Measurements from ENCODE around the gene LHFPL3.

LHFPL3 gene

GRCh38 chr7:104894726-104895521 is 566.5 kb downstream of the LHFPL3 start:
- Histone ChIP-seq H3K4me1 (ENCODE audit: control insufficient read depth, low read length) (no peaks in the 10 kb centered on the region), H3K4me3 (ENCODE audit: low read length) (no peak overlapping the region), H3K27ac (ENCODE audit: low read depth, low read length) (no peak overlapping the region), H4K20me1 (ENCODE audit: control insufficient read depth, insufficient read depth, low read depth, low read length) (no peaks in the 10 kb centered on the region), H3K36me3 (ENCODE audit: control insufficient read depth, low read length) (no peaks in the 10 kb centered on the region), H3K4me2 (ENCODE audit: low read length) (no peak overlapping the region), H3K27me3 (ENCODE audit: control insufficient read depth, low read length) (peaks cover 33% of the 10 kb centered on the region), H3K9me3 (ENCODE audit: control insufficient read depth, insufficient read depth, low read length) (no peaks in the 10 kb centered on the region), H3K9me2 (replicated peaks; ENCODE audit: control insufficient read depth, low read length) (no peaks in the 10 kb centered on the region), H3K79me2 (ENCODE audit: control insufficient read depth, low read length) (no peaks in the 10 kb centered on the region), H3F3A (ENCODE audit: control insufficient read depth, insufficient read depth) (no peaks in the 10 kb centered on the region)
- TF ChIP-seq CTCF (IDR thresholded peaks at IDR 0.05; ENCODE audit: low read depth, low read length, poor library complexity, severe bottlenecking) = no peak
- no peak for TF ChIP-seq EZH2phosphoT487 (IDR thresholded peaks at IDR 0.05; ENCODE audit: borderline replicate concordance, low read length)

- Histone ChIP-seq H3K4me3 (ENCODE audit: low read length) (no peak overlapping the region), H3K9me2 (replicated peaks; ENCODE audit: control insufficient read depth, low read length) (no peaks in the 10 kb centered on the region), H4K20me1 (ENCODE audit: control insufficient read depth, insufficient read depth, low read depth, low read length) (no peaks in the 10 kb centered on the region), H3K27me3 (ENCODE audit: control insufficient read depth, low read length) (peaks cover 31% of the 10 kb centered on the region), H3K36me3 (ENCODE audit: control insufficient read depth, low read length) (no peaks in the 10 kb centered on the region), H3K9me3 (ENCODE audit: control insufficient read depth, insufficient read depth, low read length) (no peaks in the 10 kb centered on the region), H3F3A (ENCODE audit: control insufficient read depth, insufficient read depth) (no peaks in the 10 kb centered on the region), H3K4me1 (ENCODE audit: control insufficient read depth, low read length) (no peaks in the 10 kb centered on the region), H3K4me2 (ENCODE audit: low read length) (no peak overlapping the region), H3K79me2 (ENCODE audit: control insufficient read depth, low read length) (no peaks in the 10 kb centered on the region), H3K27ac (ENCODE audit: low read depth, low read length) (no peak overlapping the region)
- TF ChIP-seq CTCF (IDR thresholded peaks at IDR 0.05; ENCODE audit: low read depth, low read length, poor library complexity, severe bottlenecking) (no peak), EZH2phosphoT487 (IDR thresholded peaks at IDR 0.05; ENCODE audit: borderline replicate concordance, low read length) (no peak)
Observed at GRCh38 chr7:104895522-104896236, 567.3 kb downstream of the LHFPL3 start.

GRCh38 chr7:104898434-104898833 is 570.0 kb downstream of the LHFPL3 start:
- no peaks in the 10 kb centered on the region for H3K36me3 ChIP-seq (ENCODE audit: control insufficient read depth, low read length)
- H3K9me3 ChIP-seq (ENCODE audit: control insufficient read depth, insufficient read depth, low read length) = no peaks in the 10 kb centered on the region
- H3K4me2 ChIP-seq (ENCODE audit: low read length) = no peak overlapping the region
- peaks cover 30% of the 10 kb centered on the region for H3K27me3 ChIP-seq (ENCODE audit: control insufficient read depth, low read length)
- no peaks in the 10 kb centered on the region for H4K20me1 ChIP-seq (ENCODE audit: control insufficient read depth, insufficient read depth, low read depth, low read length)
- no peaks in the 10 kb centered on the region for H3K9me2 ChIP-seq (replicated peaks; ENCODE audit: control insufficient read depth, low read length)
- no peaks in the 10 kb centered on the region for H3F3A ChIP-seq (ENCODE audit: control insufficient read depth, insufficient read depth)
- no peaks in the 10 kb centered on the region for H3K4me1 ChIP-seq (ENCODE audit: control insufficient read depth, low read length)
- TF ChIP-seq EZH2phosphoT487 (IDR thresholded peaks at IDR 0.05; ENCODE audit: borderline replicate concordance, low read length) = no peak
- TF ChIP-seq CTCF (IDR thresholded peaks at IDR 0.05; ENCODE audit: low read depth, low read length, poor library complexity, severe bottlenecking) = no peak
- no peak overlapping the region for H3K4me3 ChIP-seq (ENCODE audit: low read length)
- no peak overlapping the region for H3K27ac ChIP-seq (ENCODE audit: low read depth, low read length)
- H3K79me2 ChIP-seq (ENCODE audit: control insufficient read depth, low read length) = no peaks in the 10 kb centered on the region
